Heart left ventricle (tissue), 16 donors: ENCODE data around the gene PTPRN2. TPM values are rescaled to one million over a fixed set of nuclear protein-coding genes. Genes with fewer than 3 reads are reported as not detected.

Experiments
- ATAC-seq, 4 donors: fragments of 200-7000 bp; cut with Tn5 transposase; one replicate each; pipeline ENCODE4 v1.9.1; 2020 to 2022; ENCODE audit warnings: moderate library complexity in 4 of 4, mild to moderate bottlenecking in 3 of 4, moderate number of reproducible peaks in 1 of 4
- DNase-seq, 5 donors: peaks; one replicate each; pipeline ENCODE4 v3.0.0-alpha.2; 2020
- H3K27ac ChIP-seq, 12 donors: fragments of 200-600 bp; sonication (generic) in 4 of 12; one replicate each; pipeline versions ENCODE4 v1.5.0 to v1.8.0; 2016 to 2022; ENCODE audit warnings: mild to moderate bottlenecking in 2 of 12
- H3K27me3 ChIP-seq, 9 donors: fragments of 200-600 bp; sonication (generic) in 2 of 9; one replicate each; pipeline versions ENCODE4 v1.5.1 to v1.8.0; 2016 to 2022; ENCODE audit warnings: mild to moderate bottlenecking in 3 of 9
- H3K36me3 ChIP-seq, 9 donors: fragments of 200-600 bp; sonication (generic) in 2 of 9; one replicate each; pipeline versions ENCODE4 v1.5.0 to v1.8.0; 2018 to 2022; ENCODE audit warnings: mild to moderate bottlenecking in 2 of 9
- H3K4me1 ChIP-seq, 12 donors: fragments of 200-600 bp; sonication (generic) in 4 of 12; one replicate each; pipeline versions ENCODE4 v1.5.0 to v1.8.0; 2016 to 2022; ENCODE audit warnings: mild to moderate bottlenecking in 3 of 12
- H3K4me3 ChIP-seq, 12 donors: fragments of 200-600 bp; sonication (generic) in 4 of 12; one replicate each; pipeline versions ENCODE4 v1.5.0 to v1.8.0; 2017 to 2022; ENCODE audit warnings: mild to moderate bottlenecking in 9 of 12, moderate library complexity in 4 of 12
- H3K9me3 ChIP-seq, 12 donors: fragments of 200-600 bp; sonication (generic) in 4 of 12; one replicate each; pipeline versions ENCODE4 v1.5.0 to v1.8.0; 2016 to 2022; ENCODE audit warnings: mild to moderate bottlenecking in 1 of 12
- CTCF ChIP-seq, 12 donors: fragments of 200-600 bp; sonication (generic) in 4 of 12; IDR thresholded peaks; one replicate each; pipeline versions ENCODE4 v1.5.0 to v1.8.0; 2018 to 2022; ENCODE audit warnings: antibody characterized with exemption in 12 of 12, mild to moderate bottlenecking in 5 of 12
- POLR2A ChIP-seq, 2 donors: fragments of 450-650 bp; IDR thresholded peaks; one replicate each; pipeline ENCODE4 v1.6.1; 2017; ENCODE audit warnings: antibody characterized with exemption in 2 of 2, mild to moderate bottlenecking in 2 of 2, moderate library complexity in 2 of 2
- WGBS, 4 donors: extraction: QIAGEN DNeasy Blood & Tissue Kit in 2 of 4; methylation state at CpG; one replicate each; pipeline versions ENCODE4 v1.1.5 to v1.1.7; 2013 to 2018; 5-methylcytosine and 5-hydroxymethylcytosine counted together
- intact Hi-C, 10 donors: fragments of 100-400 bp; cut with DNase I; formaldehyde crosslinking; loops; one replicate each; pipeline versions ENCODE4 v1.11.1 to v1.14.2; 2022
- polyA plus RNA-seq, 2 donors: library from polyadenylated mRNA; stranded (reverse); fragments of 200-250 nt; gene quantifications; one replicate each; pipeline ENCODE4 v1.2.3, GENCODE V29; 2013
- total RNA-seq, 9 donors: library from RNA; depleted of rRNA in 2 of 9; stranded (reverse); fragments of >200 nt in 2 of 9; fragmentation: NEBNext Ultra II Directional in 3 of 9; extraction: Animal tissue kit (Norgen Biotek cat#: 25700) in 3 of 9; gene quantifications; one replicate each; pipeline versions ENCODE4 v1.1.0 to v1.2.4, GENCODE V29; 2016 to 2023
- donor health status: ischemic (EF 13 %, LVEDD 7.1; RV severe dilation, severe dysfunction).
- donor health status: healthy with polysubstance abuse.
- donor health status: DM: no; HTN: yes; CAD: no.
- donor health status: DM: no; HTN: no; CAD: no.
- donor health status: ischemic (EF 25% LVEDD 6.9; RV normal size, moderate dysfunction).
- donor health status: ischemic (EF 25% LVEDD 5.7; RV mildly dilated, moderate dysfunction).
- donor health status: healthy.
- donor health status: DM: yes; HTN: yes; CAD: no.
- donor health status: ischemic (EF 35%, LVEDD 5.7; RV mildly dilated, moderate dysfunction).
- donor health status: nonischemic (EF 11% LVEDD 7.7; RV severe dilation, severe dysfunction).
- donor health status: DM: yes; HTN: yes; CAD: no.
- donor health status: PGD.
- donor health status: ischemic (EF 29% LVEDD 5.4; RV normal size, mild dysfunction).
- donor health status: nonischemic (EF 23%, LVEDD 6.1; RV moderate dilation, normal function).

Gene PTPRN2
- total and polyA plus RNA-seq, 11 donors = 0.61 to 2.3 (median 1.3) TPM

DNA sequence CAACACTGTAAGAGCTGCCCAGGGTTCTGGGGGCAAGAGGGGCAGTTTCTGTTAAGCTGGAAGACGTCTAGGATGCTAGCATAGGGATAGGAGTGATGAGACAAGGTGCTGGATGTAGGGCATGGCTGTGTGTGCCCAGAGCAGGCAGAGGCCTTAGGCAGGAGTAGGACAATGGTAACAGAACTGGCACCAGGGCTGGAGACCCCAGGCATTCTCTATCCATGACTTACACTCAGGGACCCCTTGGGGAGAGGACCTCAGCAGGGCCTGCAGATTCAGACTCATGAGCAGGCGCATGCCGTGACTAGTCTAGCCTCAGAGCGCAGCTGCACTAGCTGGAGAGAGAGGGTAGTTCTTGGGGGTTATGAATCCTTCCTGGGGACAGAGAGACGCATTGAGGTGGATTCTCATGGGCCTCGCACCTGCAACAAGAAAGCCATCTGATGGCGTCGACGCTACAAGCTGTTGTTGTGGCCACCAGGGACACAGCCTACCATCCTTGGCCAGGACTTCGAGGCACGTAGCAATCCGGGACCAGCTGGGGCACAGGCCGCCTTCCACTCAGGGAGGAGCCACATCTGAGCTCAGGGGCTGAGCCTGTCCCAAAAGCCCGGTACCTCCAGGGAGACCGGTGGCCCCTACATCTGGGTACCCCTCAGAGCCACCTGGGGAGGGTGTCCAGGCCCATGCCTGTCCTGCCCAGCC, 474.1 kb downstream of the PTPRN2 start:
- TF ChIP-seq CTCF (IDR thresholded peaks at IDR 0.05) (no peak), POLR2A (IDR thresholded peaks at IDR 0.05) (no peak)
- Histone ChIP-seq H3K4me1 (no peaks in the 10 kb centered on the region), H3K27ac (no peak overlapping the region), H3K27me3 (no peaks in the 10 kb centered on the region), H3K36me3 (no peaks in the 10 kb centered on the region), H3K9me3 (peaks cover 0 to 47% (median 23%) of the 10 kb centered on the region in 12 donors), H3K4me3 (no peak overlapping the region)
- 90 to 92% (median 91%) methylated on average over 15 of the region's 15 CpGs for WGBS, 4 donors
- ATAC-seq (no peak), DNase-seq (no peak)
- intact Hi-C loops = no loop called here

DNA sequence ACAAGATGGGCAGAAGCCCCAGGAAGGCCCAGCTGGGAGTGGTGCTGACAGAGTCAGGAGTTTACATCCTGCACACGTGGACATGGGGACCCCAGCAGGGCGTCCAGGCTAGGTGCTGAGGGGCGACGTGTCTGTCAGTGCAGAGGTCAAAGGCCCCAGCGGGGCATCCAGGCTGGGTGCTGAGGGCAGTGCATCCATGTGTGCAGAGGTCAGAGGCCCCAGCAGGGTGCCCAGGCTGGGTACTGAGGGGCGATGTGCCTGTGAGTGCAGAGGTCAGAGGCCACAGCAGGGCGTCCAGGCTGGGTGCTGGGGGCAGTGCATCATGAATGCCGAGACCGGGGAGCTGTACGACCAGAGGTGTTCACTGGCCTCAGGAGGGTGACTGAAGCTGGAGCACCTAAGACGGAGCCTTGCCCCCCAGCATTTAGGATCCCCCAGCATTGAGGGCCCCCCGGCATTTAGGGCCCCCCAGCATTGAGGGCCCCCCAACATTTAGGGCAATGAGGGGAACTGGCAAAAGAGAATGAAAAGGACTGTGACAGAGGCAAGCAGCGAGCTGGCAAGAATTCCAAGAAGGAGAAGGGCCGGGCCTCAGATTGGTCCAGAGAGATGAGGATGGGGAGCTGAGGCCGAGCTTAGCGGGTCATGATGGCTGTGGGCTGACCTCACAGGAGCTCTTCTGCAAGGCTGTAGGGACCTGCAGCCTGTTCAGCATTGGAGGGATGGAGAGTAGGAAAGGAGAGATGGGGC, 474.9 kb downstream of the PTPRN2 start:
- H3K4me3 ChIP-seq = no peak overlapping the region
- peaks cover 0 to 40% (median 18%) of the 10 kb centered on the region in 12 donors for H3K9me3 ChIP-seq
- H3K36me3 ChIP-seq = no peaks in the 10 kb centered on the region
- H3K4me1 ChIP-seq = no peaks in the 10 kb centered on the region
- DNase-seq (no peak), ATAC-seq (no peak)
- 87 to 91% (median 88%) methylated on average over 14 to 16 of the region's 16 CpGs for WGBS, 4 donors
- no peak for TF ChIP-seq POLR2A (IDR thresholded peaks at IDR 0.05)
- no peak for TF ChIP-seq CTCF (IDR thresholded peaks at IDR 0.05)
- intact Hi-C loops = no loop called here
- H3K27me3 ChIP-seq = no peaks in the 10 kb centered on the region
- H3K27ac ChIP-seq = no peak overlapping the region

DNA sequence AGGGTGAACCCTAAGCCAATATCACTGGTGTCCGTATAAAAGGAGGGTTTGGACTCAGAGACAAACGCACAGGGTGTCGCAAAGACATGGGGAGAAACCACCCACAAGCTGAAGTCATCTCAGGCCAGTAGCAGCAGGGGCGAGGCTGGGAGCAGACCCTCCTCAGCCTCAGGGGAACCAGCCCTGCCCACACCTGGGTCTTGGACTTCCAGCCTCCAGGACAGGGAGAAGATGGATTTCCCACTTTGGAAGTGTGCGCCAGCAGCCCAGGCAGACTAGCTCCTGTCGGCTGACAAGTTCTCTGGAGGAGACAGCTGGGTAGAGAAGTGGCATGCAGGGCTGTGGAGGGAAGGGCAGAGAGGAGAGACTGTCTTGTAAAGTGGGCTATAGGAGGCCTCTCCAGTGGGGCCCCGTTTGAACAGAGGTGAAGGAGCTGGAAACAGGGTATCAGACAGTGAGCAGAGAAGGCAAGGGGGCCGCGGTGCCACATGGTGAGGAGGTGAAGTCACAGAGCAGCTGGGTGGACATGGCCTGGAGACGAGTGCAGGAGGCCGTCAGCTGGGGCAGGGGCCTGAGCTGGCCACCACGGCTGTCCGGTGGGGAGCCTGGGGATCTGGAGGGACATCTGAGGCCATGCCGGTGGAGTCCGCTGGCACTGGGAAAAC, 475.6 kb downstream of the PTPRN2 start:
- ATAC-seq = no peak

More for the DNA sequence above, 475.6 kb downstream of the PTPRN2 start:
- no peak for TF ChIP-seq POLR2A (IDR thresholded peaks at IDR 0.05)
- no peak for TF ChIP-seq CTCF (IDR thresholded peaks at IDR 0.05)
- Histone ChIP-seq H3K4me3 (no peak overlapping the region), H3K27ac (no peak overlapping the region), H3K27me3 (peaks cover 0 to 4% (median 0%) of the 10 kb centered on the region in 9 donors), H3K36me3 (no peaks in the 10 kb centered on the region), H3K4me1 (no peaks in the 10 kb centered on the region), H3K9me3 (peaks cover 0 to 33% (median 11%) of the 10 kb centered on the region in 12 donors)
- DNase-seq = no peak
- intact Hi-C loops = no loop called here
- 84 to 89% (median 87%) methylated on average over 15 of the region's 15 CpGs for WGBS, 4 donors
